K562 (cell line): Measurements from ENCODE around the gene ZNF774. TPM values are rescaled to one million over a fixed set of nuclear protein-coding genes. Genes with fewer than 3 reads are reported as not detected.

Experiments used
- ATAC-seq: fragments of 200-7000 bp; cut with Tn5 transposase; 3 replicates; pipeline ENCODE4 v1.9.1; 2020; ENCODE audit warnings: moderate library complexity
- BruUV-seq: library from RNA; stranded (reverse); fragments of 400-500 nt; replicated peaks from 2 replicates; lab custom pipeline; 2021; lab: Mats Ljungman, UMichigan
- CTCF ChIA-PET: fragments of 300-600 bp; formaldehyde crosslinking; extraction: SDS; loops from one replicate; lab custom pipeline; 2021; ENCODE audit warnings: low intra/inter-chr PET ratio; lab: Yijun Ruan, JAX
- POLR2A ChIA-PET: fragments of 300-600, 350-650 bp; sonication (Branson Sonifier 250); formaldehyde crosslinking; extraction: SDS; loops from one replicate; lab custom pipeline; 2021; ENCODE audit warnings: antibody characterized with exemption, inconsistent platforms; lab: Yijun Ruan, JAX
- DNase-seq, 4 experiments: peaks; one replicate each; pipeline versions ENCODE4 v3.0.0 to v3.0.0-alpha.2; 2011 to 2018; ENCODE audit warnings: low spot score in 3 of 4, mixed read lengths in 3 of 4; ENCODE audit errors: extremely low read depth in 1 of 4
- FAIRE-seq: peaks from 2 replicates; lab custom pipeline; 2011; peaks lifted over from hg19 to GRCh38; lab: Jason Lieb, UNC
- H2AFZ ChIP-seq: 2 replicates; pipeline ENCODE4 v1.6.0; 2011; ENCODE audit warnings: low read depth, low read length, control low read depth, inconsistent platforms
- H3K27ac ChIP-seq: fragments of 200-600 bp; 3 replicates; pipeline ENCODE4 v1.8.0; 2011; ENCODE audit warnings: low read depth, mild to moderate bottlenecking, control low read depth, inconsistent platforms, low read length, moderate library complexity, mixed read lengths; ENCODE audit errors: extremely low read depth
- H3K27me3 ChIP-seq, 2 experiments: fragments of 300-600 bp in 1 of 2; 2 replicates in 1 of 2; 3 replicates in 1 of 2; pipeline versions ENCODE4 v1.6.0 to v1.8.0; 2011; ENCODE audit warnings: inconsistent platforms in 2 of 2, low read length in 2 of 2, mild to moderate bottlenecking in 1 of 2, mixed read lengths in 1 of 2, moderate library complexity in 1 of 2; ENCODE audit not compliant: control insufficient read depth in 2 of 2, insufficient read depth in 2 of 2
- H3K36me3 ChIP-seq: fragments of 300-600 bp; 3 replicates; pipeline ENCODE4 v1.8.0; 2011; ENCODE audit warnings: mild to moderate bottlenecking, low read length, inconsistent platforms; ENCODE audit not compliant: control insufficient read depth, insufficient read depth
- H3K4me1 ChIP-seq, 2 experiments: fragments of 200-600 bp in 1 of 2; replicated peaks in 1 of 2; 2 replicates in 1 of 2; 3 replicates in 1 of 2; pipeline versions ENCODE4 v1.5.1 to v1.8.0; 2011; ENCODE audit warnings: inconsistent platforms in 2 of 2, low read length in 2 of 2, mild to moderate bottlenecking in 1 of 2, mixed read lengths in 1 of 2, moderate library complexity in 1 of 2; ENCODE audit not compliant: control insufficient read depth in 2 of 2, insufficient read depth in 2 of 2
- H3K4me2 ChIP-seq: 2 replicates; pipeline ENCODE4 v1.6.1; 2011; ENCODE audit warnings: low read length, control low read depth, inconsistent platforms, mixed read lengths; ENCODE audit not compliant: insufficient read depth
- H3K4me3 ChIP-seq: fragments of 200-600 bp; sonication (generic), shearing (Covaris generic); 2 replicates; pipeline ENCODE4 v1.5.1; 2016; ENCODE audit warnings: control low read depth, inconsistent platforms
- H3K79me2 ChIP-seq: fragments of 200-600 bp; 3 replicates; pipeline ENCODE4 v1.8.0; 2011; ENCODE audit warnings: low read length, inconsistent platforms; ENCODE audit not compliant: control insufficient read depth, insufficient read depth
- H3K9ac ChIP-seq, 2 experiments: 2 replicates each; pipeline versions ENCODE4 v1.6.0 to v1.6.1; 2011; ENCODE audit warnings: low read depth in 2 of 2, low read length in 2 of 2, control low read depth in 1 of 2, inconsistent platforms in 1 of 2, mild to moderate bottlenecking in 1 of 2, mixed read lengths in 1 of 2; ENCODE audit not compliant: insufficient read depth in 1 of 2
- H3K9me1 ChIP-seq: one replicate; pipeline ENCODE4 v1.6.0; 2011; ENCODE audit warnings: inconsistent platforms, mild to moderate bottlenecking, low read length, moderate library complexity; ENCODE audit not compliant: control insufficient read depth, insufficient read depth
- H3K9me3 ChIP-seq: replicated peaks from 2 replicates; pipeline ENCODE4 v1.5.1; 2011; ENCODE audit warnings: low read depth, low read length, inconsistent platforms; ENCODE audit not compliant: control insufficient read depth, insufficient read depth
- H4K20me1 ChIP-seq: replicated peaks from 2 replicates; pipeline ENCODE4 v1.6.1; 2011; ENCODE audit warnings: low read length, inconsistent platforms, mixed read lengths; ENCODE audit not compliant: control insufficient read depth, insufficient read depth
- ARHGAP35 ChIP-seq: fragments of 450-650 bp; IDR thresholded peaks from 2 replicates; pipeline ENCODE4 v1.6.1; 2018; ENCODE audit not compliant: partially characterized antibody
- CEBPG ChIP-seq, 3 experiments: fragments of 200-800 bp in 1 of 3; sonication (Bioruptor generic) in 1 of 3; sonication (generic) in 1 of 3; formaldehyde crosslinking in 1 of 3; IDR thresholded peaks in 2 of 3; conservative IDR thresholded peaks in 1 of 3; 2 replicates each; pipeline versions ENCODE4 v1.6.1 to v1.8.0; 2016 to 2022; ENCODE audit warnings: missing compliant biosample characterization in 2 of 3, missing genetic modification characterization in 2 of 3, mild to moderate bottlenecking in 1 of 3, missing genetic modification reagents in 1 of 3
- ESRRB ChIP-seq: fragments of 250-450 bp; sonication (Bioruptor Pico); IDR thresholded peaks from 2 replicates; pipeline ENCODE4 v1.5.0; 2020; ENCODE audit warnings: mild to moderate bottlenecking, moderate library complexity, borderline replicate concordance
- ETV6 ChIP-seq, 3 experiments: fragments of 150-350 bp in 1 of 3; sonication (generic) in 1 of 3; formaldehyde crosslinking in 1 of 3; IDR thresholded peaks; 2 replicates each; pipeline versions ENCODE4 v1.6.1 to v1.8.0; 2014 to 2022; ENCODE audit warnings: borderline replicate concordance in 2 of 3, low read depth in 2 of 3, antibody characterized with exemption in 1 of 3, low read length in 1 of 3, mild to moderate bottlenecking in 1 of 3, missing genetic modification reagents in 1 of 3
- FOXM1 ChIP-seq, 2 experiments: fragments of 450-650 bp in 1 of 2; sonication (generic) in 1 of 2; formaldehyde crosslinking in 1 of 2; IDR thresholded peaks; 2 replicates each; pipeline versions ENCODE4 v1.6.1 to v1.9.0; 2017 to 2022; ENCODE audit warnings: low read depth in 2 of 2, mild to moderate bottlenecking in 2 of 2, missing genetic modification reagents in 1 of 2, moderate library complexity in 1 of 2
- ILF3 ChIP-seq: fragments of 450-650 bp; IDR thresholded peaks from 2 replicates; pipeline ENCODE4 v1.6.1; 2018; ENCODE audit warnings: antibody characterized with exemption, mild to moderate bottlenecking, moderate library complexity, borderline replicate concordance
- NCOR1 ChIP-seq: fragments of 450-650 bp; IDR thresholded peaks from 2 replicates; pipeline ENCODE4 v1.6.1; 2016; ENCODE audit warnings: mild to moderate bottlenecking, moderate library complexity
- RFX5 ChIP-seq: IDR thresholded peaks from 2 replicates; pipeline ENCODE4 v1.6.1; 2011; ENCODE audit warnings: low read depth, mild to moderate bottlenecking, improper control_type of control experiment, low read length
- ZNF184 ChIP-seq: sonication (generic); formaldehyde crosslinking; IDR thresholded peaks from 2 replicates; pipeline ENCODE4 v1.5.0; 2020; ENCODE audit warnings: missing genetic modification reagents
- ZNF253 ChIP-seq: fragments of 250-450 bp; sonication (Bioruptor Pico); conservative IDR thresholded peaks from 2 replicates; pipeline ENCODE4 v1.6.1; 2021; ENCODE audit warnings: mild to moderate bottlenecking
- ZNF41 ChIP-seq: fragments of 250-450 bp; sonication (Bioruptor Pico); conservative IDR thresholded peaks from 2 replicates; pipeline ENCODE4 v1.4.0; 2020; ENCODE audit warnings: mild to moderate bottlenecking
- ZNF551 ChIP-seq: fragments of 250-450 bp; sonication (Bioruptor Pico); IDR thresholded peaks from 2 replicates; pipeline ENCODE4 v1.5.0; 2021; ENCODE audit warnings: mild to moderate bottlenecking, moderate library complexity
- ZNF57 ChIP-seq: fragments of 450-650 bp; formaldehyde crosslinking; IDR thresholded peaks from 2 replicates; pipeline ENCODE4 v1.4.0; 2020; ENCODE audit warnings: mild to moderate bottlenecking, moderate library complexity
- WGBS: fragments of 100-300 bp; shearing (Covaris generic); methylation state at CpG from one replicate; pipeline ENCODE4 v1.1.6; 2016; ENCODE audit warnings: low coverage, mixed read lengths; ENCODE audit not compliant: insufficient coverage; ENCODE audit errors: missing lambda C conversion rate; 5-methylcytosine and 5-hydroxymethylcytosine counted together
- in situ Hi-C: fragments of 300-500 bp; cut with MboI; formaldehyde crosslinking; loops from 4 replicates; pipeline ENCODE4 v1.15.0; 2018; ENCODE audit warnings: inconsistent platforms, mixed read lengths
- intact Hi-C: fragments of 100-400 bp; cut with micrococcal nuclease; formaldehyde crosslinking; loops from 2 replicates; pipeline ENCODE4 v1.14.2; 2022
- polyA plus RNA-seq, 8 experiments: library from polyadenylated mRNA; depleted of rRNA in 4 of 8; stranded (reverse) in 5 of 8; unstranded in 3 of 8; fragments of >200 nt; fragmentation: Nextera tagmentation in 2 of 8; fragmentation: Illumina TruSeq in 1 of 8; extraction: Ambion mirVana in 2 of 8; extraction: Trizol in 1 of 8; gene quantifications; 2 replicates each; pipeline versions ENCODE4 v1.2.1 to v1.2.3, GENCODE V29; 2011 to 2014; ENCODE audit warnings: inconsistent platforms in 1 of 8, missing spikeins in 1 of 8
- total RNA-seq, 7 experiments: library from RNA; depleted of rRNA in 6 of 7; stranded (reverse); fragments of >200 nt in 6 of 7; fragmentation: Illumina TruSeq in 2 of 7; extraction: Trizol in 2 of 7; gene quantifications; 2 replicates each; pipeline versions ENCODE4 v1.2.1 to v1.2.3, GENCODE V29; 2011 to 2021; ENCODE audit warnings: low replicate concordance in 1 of 7
- TF ChIP-seq, protein P1 (sequence below): fragments of 450-650 bp; formaldehyde crosslinking; IDR thresholded peaks from 2 replicates; pipeline ENCODE4 v1.4.0; 2020; ENCODE audit warnings: mild to moderate bottlenecking, moderate library complexity

Gene ZNF774
- total and polyA plus RNA-seq, 9 of the 15 experiments (the other 6 are each of a cell fraction or from before 2014, with no cell fraction given), result 0.32 to 2.0 (median 1.2) TPM

DNA sequence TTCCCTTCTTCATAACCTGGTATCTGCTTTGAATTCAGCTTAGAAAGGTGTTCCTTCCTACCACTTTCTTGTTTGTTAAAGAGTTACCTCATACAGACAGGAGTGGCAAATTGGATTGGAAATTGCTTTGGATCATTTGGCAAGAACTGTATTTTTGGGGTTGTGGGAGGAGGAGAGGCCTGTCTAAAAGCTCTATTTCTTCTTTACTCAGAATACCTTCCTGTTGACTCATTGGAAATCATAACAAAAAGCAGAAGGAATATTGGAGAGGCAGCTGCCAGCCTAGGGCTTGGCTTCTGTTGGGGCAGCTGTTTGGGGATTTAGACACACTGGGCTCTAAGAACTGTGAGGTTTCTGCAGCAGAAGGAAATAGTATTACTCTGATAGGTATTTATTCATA lies 50.1 kb downstream of the ZNF774 start:
- no peaks in the 10 kb centered on the region for H3K9me1 ChIP-seq
- DNase-seq (peak in 1 of 4 experiments; percentile 11), ATAC-seq (no peak), FAIRE-seq (peak; percentile 23)
- intact Hi-C loops, result loop anchor here (5.0 kb wide), 1 partner anchor 40 kb away; no protein-coding TSS in a partner anchor
- no peaks in the 10 kb centered on the region for H4K20me1 ChIP-seq
- H3K4me3 ChIP-seq, result no peak overlapping the region
- H3K36me3 ChIP-seq, result no peaks in the 10 kb centered on the region
- no peaks in the 10 kb centered on the region for H3K27me3 ChIP-seq
- POLR2A ChIA-PET, result interaction anchor here (0.7 to 3.4 kb wide), 4 partner anchors 8 to 18 kb away, joined by 3 to 19 read pairs (median 6); no protein-coding TSS in a partner anchor
- peak overlapping the region; percentile 34; the same call in 1 of the 3 replicates for H3K27ac ChIP-seq
- H2AFZ ChIP-seq, result no peak overlapping the region
- BruUV-seq, result no TSS peak
- no peak overlapping the region for H3K4me2 ChIP-seq
- TF ChIP-seq CEBPG (CRISPR knock-in tag; IDR thresholded peaks at IDR 0.05), result no peak
- TF ChIP-seq CEBPG (tag; conservative IDR thresholded peaks at IDR 0.05 in 1 of 2, IDR thresholded peaks at IDR 0.05 in 1 of 2), result 0 out of 4 replicates have a peak, but pooled peaks of 1 of the 2 experiments have one; percentile 11
- TF ChIP-seq FOXM1 (IDR thresholded peaks at IDR 0.05; ENCODE audit: low read depth), result no peak
- no peak for TF ChIP-seq FOXM1 (CRISPR knock-in tag; IDR thresholded peaks at IDR 0.05; ENCODE audit: low read depth)
- CTCF ChIA-PET, result no interaction called here
- H3K79me2 ChIP-seq, result peaks cover 76% of the 10 kb centered on the region
- peaks cover 0 to 29% of the 10 kb centered on the region in 2 experiments; a peak in 3 of 5 replicates for H3K4me1 ChIP-seq
- no peaks in the 10 kb centered on the region for H3K9me3 ChIP-seq
- in situ Hi-C loops, result no loop called here
- 0 out of 4 replicates have a peak overlapping the region, but pooled peaks of 1 of the 2 experiments have one; percentile 5 for H3K9ac ChIP-seq

GRCh38 chr15:90402767-90403166 lies 50.7 kb downstream of the ZNF774 start:
- no TSS peak for BruUV-seq
- no peak for FAIRE-seq
- no peaks in the 10 kb centered on the region for H3K9me3 ChIP-seq
- H3K27me3 ChIP-seq, result no peaks in the 10 kb centered on the region
- no peak for ATAC-seq
- H2AFZ ChIP-seq, result no peak overlapping the region
- no peaks in the 10 kb centered on the region for H3K36me3 ChIP-seq
- peaks cover 76% of the 10 kb centered on the region for H3K79me2 ChIP-seq
- no peak for DNase-seq
- H4K20me1 ChIP-seq, result no peaks in the 10 kb centered on the region
- in situ Hi-C loops, result no loop called here
- no peak overlapping the region for H3K4me3 ChIP-seq
- CTCF ChIA-PET, result no interaction called here
- H3K9ac ChIP-seq, result no peak overlapping the region
- intact Hi-C loops, result loop anchor here (5.0 kb wide), 1 partner anchor 40 kb away; no protein-coding TSS in a partner anchor
- H3K4me2 ChIP-seq, result no peak overlapping the region
- H3K4me1 ChIP-seq, result peaks cover 0 to 29% of the 10 kb centered on the region in 2 experiments; a peak in 3 of 5 replicates
- no peaks in the 10 kb centered on the region for H3K9me1 ChIP-seq
- WGBS, result 71% methylated on average over 3 of the region's 3 CpGs
- POLR2A ChIA-PET, result interaction anchor here (0.6 to 3.4 kb wide), 5 partner anchors 8 to 250 kb away, joined by 3 to 19 read pairs (median 5); no protein-coding TSS in a partner anchor
- no peak overlapping the region for H3K27ac ChIP-seq
- TF ChIP-seq ZNF57 (CRISPR knock-in tag) (no peak), ETV6 (IDR thresholded peaks at IDR 0.05; ENCODE audit: borderline replicate concordance in 1 of 2, low read depth in 2 of 2, low read length in 1 of 2) (no peak), ETV6 (CRISPR knock-in tag; IDR thresholded peaks at IDR 0.05; ENCODE audit: borderline replicate concordance) (no peak), ZNF551 (CRISPR knock-in tag) (no peak), ILF3 (no peak), ZNF184 (CRISPR knock-in tag) (no peak), RFX5 (no peak), NCOR1 (no peak), ESRRB (CRISPR knock-in tag) (no peak), ZNF41 (CRISPR knock-in tag) (no peak), ARHGAP35 (no peak), ZNF253 (CRISPR knock-in tag) (no peak)
- TF ChIP-seq, protein P1, sequence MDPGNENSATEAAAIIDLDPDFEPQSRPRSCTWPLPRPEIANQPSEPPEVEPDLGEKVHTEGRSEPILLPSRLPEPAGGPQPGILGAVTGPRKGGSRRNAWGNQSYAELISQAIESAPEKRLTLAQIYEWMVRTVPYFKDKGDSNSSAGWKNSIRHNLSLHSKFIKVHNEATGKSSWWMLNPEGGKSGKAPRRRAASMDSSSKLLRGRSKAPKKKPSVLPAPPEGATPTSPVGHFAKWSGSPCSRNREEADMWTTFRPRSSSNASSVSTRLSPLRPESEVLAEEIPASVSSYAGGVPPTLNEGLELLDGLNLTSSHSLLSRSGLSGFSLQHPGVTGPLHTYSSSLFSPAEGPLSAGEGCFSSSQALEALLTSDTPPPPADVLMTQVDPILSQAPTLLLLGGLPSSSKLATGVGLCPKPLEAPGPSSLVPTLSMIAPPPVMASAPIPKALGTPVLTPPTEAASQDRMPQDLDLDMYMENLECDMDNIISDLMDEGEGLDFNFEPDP (CRISPR knock-in tag), result no peak
